Frontal cortex (tissue), 4 donors: ENCODE data around the gene EPHB1. TPM values are rescaled to one million over a fixed set of nuclear protein-coding genes. Genes with fewer than 3 reads are reported as not detected.

Experiments used
- DNase-seq, 2 donors: peaks; one replicate each; pipeline ENCODE4 v3.0.0; 2012; ENCODE audit warnings: low spot score in 2 of 2
- FAIRE-seq: peaks from 2 replicates; lab custom pipeline; 2012; peaks lifted over from hg19 to GRCh38; lab: Jason Lieb, UNC
- total RNA-seq: library from RNA; depleted of rRNA; stranded (reverse); fragments of >200 nt; gene quantifications from one replicate; pipeline ENCODE4 v1.2.3, GENCODE V29; 2014
- donor health status: control.
- donor health status: control.
- donor health status: control.

The EPHB1 gene
- total RNA-seq, 1 donor from 2014 or later = 16.7 TPM

DNA sequence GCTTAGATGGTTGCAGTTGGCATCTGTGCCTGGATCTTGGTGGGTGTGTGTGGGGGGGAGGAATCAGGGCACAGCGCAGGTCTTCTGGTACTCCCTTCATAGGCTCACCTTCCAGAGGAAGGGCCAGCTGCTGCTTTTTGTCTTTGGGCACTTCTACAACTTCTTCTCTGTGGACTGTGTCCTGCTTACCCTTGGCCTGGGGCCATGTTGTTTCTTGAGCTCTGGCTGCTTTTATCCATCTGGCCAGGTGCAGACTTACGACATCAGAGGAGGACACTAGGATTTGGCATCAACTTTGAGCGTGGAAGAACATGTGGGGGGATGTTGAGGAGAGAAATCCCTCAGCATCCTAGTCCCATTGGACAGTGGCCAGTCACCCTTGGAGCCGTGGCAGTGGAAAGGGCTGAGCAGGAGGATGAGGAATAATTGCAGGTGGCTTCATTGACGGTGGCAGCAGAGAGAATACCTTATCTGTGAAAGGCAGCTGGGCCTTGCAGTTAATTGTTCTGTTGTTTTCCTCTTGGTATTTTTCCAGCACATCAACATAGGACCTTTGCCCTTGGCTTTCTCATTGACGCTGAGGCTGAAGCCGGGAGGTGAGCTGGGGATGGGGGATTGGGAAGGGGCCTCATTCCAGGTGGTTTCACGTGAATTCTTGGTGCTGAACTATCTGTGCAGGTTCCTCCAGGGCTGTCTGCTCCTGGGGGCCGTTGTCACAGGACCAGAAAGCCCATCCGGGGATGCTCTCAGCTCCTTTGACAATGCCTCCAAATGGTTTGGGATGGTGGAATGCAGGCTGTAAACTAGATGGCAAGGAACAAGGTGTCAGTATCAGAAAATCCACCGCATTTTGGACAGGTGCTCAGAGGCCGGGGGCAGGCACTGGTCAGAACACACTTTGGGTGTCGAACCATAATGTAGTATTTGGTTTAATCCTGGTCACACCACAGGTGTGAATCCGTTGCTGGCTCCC, 9.7 kb downstream of the EPHB1 start:
- DNase-seq (no peak), FAIRE-seq (no peak)

DNA sequence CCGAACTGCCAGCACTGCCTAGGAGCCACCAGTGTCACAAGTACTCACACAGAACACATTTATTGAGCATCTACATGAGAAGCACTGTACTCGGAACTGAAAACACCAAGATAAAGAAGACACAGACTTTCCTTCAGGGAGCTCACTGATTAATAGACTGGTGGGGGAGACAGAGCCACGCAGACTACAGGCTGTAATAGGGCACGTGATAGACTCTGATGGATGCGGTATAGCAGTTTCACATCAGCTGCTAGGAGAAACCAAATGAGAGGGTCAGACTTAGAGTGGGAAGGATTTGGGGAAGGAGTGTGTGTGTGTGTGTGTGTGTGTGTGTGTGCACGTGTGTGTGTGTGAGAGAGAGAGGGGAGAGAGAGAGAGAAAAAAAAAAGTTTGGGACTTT, 12.1 kb downstream of the EPHB1 start:
- FAIRE-seq = no peak
- no peak for DNase-seq

- no peak for DNase-seq
- no peak for FAIRE-seq
Observed at GRCh38 chr3:134808835-134809234, 13.8 kb downstream of the EPHB1 start.

GRCh38 chr3:134809427-134810051, 14.5 kb downstream of the EPHB1 start:
- no peak for DNase-seq
- no peak for FAIRE-seq

DNA sequence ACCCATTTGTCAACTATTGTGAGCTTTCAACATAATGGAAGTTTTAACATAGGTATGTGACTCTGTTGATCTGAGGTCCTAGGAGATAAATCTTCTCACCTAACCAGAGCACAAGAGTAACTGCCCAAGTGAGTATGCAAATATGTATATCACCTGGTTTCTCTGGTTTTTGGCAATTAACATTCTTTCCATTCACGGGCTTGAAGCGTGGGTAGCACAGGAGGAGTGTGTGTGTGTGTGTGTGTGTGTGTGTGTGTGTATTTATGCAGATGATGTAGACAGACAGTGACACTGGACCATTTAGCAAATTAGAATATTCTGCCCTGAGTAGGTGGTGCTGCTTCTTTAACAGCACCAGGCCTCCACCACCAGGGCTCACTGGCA, 15.0 kb downstream of the EPHB1 start:
- no peak for DNase-seq
- no peak for FAIRE-seq

DNA sequence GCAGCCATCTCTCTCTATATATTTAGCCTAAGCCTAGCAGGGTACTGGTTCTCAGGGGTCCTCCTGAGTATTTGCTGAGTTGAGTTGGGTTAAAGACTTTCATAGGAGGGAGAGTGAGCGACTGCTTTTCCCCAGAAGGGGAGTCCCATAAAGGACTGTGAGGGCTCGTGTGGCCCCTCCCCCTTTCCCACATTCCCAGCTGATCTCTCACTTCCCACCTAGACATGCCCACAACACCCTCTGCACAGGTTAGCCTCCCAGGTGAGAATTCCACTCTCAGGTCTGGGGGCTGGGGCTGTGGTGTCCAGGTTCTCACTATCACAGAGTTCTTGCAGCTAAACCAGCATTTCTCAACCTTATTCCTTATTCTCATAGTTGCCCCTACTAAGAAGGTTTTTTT, 15.8 kb downstream of the EPHB1 start:
- DNase-seq = no peak
- no peak for FAIRE-seq

- FAIRE-seq = no peak
- DNase-seq = no peak
Observed at GRCh38 chr3:134813618-134814017, 18.6 kb downstream of the EPHB1 start.

GRCh38 chr3:134815519-134815918, 20.5 kb downstream of the EPHB1 start:
- FAIRE-seq = no peak
- DNase-seq = no peak

GRCh38 chr3:134816623-134817022, 21.6 kb downstream of the EPHB1 start:
- no peak for DNase-seq
- FAIRE-seq = no peak

DNA sequence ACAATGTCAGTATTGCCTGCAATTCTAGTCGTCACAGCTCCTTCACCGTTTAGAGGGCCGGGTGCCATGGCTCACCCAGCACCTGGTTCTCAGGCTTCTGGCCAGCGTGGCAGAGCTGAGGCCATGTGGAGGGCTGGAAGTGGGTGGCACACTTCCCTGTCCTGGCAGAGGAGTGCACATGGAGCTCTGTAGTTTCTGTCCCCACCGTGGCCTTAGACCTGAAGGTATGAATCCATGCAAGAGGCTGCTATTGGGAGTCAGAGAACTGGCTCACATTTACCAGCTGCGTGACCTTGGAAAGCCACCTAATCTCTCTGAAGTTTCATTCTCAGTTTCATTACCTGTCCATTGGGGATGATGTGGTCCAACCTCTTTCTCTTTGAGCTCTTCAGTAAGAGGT, 22.2 kb downstream of the EPHB1 start:
- no peak for FAIRE-seq

GRCh38 chr3:134820994-134821393, 25.9 kb downstream of the EPHB1 start:
- no peak for FAIRE-seq

More for the DNA sequence above, 22.2 kb downstream of the EPHB1 start:
- no peak for DNase-seq

GRCh38 chr3:134822090-134822489, 27.0 kb downstream of the EPHB1 start:
- FAIRE-seq = no peak
- DNase-seq = no peak

More at GRCh38 chr3:134820994-134821393, 25.9 kb downstream of the EPHB1 start:
- DNase-seq = no peak

DNA sequence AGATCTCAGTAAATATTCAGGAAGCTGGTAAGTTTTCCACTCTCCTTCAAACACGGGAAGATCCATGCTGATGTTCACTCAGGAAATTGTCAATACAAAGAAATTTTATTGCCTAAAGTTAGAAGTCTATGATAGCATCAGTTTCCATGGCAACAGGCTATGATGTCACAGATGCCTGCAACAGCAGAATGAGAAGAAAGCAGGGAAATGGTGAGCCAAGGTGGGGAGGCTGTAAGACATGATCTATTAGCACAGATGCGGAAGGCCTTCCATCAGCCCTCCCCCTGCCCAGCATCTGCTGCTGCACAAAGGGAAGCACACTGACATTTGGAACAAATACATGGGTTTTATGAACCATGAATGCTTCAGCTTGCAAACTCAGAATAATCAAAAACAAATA, 28.6 kb downstream of the EPHB1 start:
- DNase-seq = no peak
- no peak for FAIRE-seq

GRCh38 chr3:134824791-134825190, 29.7 kb downstream of the EPHB1 start:
- FAIRE-seq = no peak

DNA sequence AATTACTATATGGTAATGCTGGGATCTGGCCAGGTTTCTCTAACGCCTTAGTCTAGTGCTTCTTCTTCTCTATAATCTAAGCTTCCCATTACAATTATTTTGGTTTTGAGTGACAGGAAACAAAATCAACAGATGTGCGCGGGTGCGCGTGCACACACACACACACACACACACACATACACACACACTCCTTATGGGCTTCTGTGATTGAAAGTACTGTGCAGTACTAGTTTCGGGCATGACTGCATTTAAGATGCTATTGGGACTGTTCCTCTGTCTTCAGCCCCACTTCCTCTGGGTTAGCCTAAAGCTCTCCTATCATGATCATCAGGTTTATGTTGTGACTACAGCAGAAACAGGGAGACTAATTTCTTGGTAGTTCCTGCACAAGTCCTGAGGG, 32.2 kb downstream of the EPHB1 start:
- DNase-seq (no peak), FAIRE-seq (no peak)

More at GRCh38 chr3:134824791-134825190, 29.7 kb downstream of the EPHB1 start:
- no peak for DNase-seq

- FAIRE-seq (no peak), DNase-seq (no peak)
Observed at GRCh38 chr3:134829721-134830120, 34.7 kb downstream of the EPHB1 start.

- DNase-seq = no peak
- no peak for FAIRE-seq
Observed at GRCh38 chr3:134832585-134832984, 37.5 kb downstream of the EPHB1 start.

- DNase-seq (no peak), FAIRE-seq (no peak)
Observed at GRCh38 chr3:134833453-134834163, 38.5 kb downstream of the EPHB1 start.

GRCh38 chr3:134836921-134837320, 41.9 kb downstream of the EPHB1 start:
- DNase-seq = no peak
- FAIRE-seq = no peak

DNA sequence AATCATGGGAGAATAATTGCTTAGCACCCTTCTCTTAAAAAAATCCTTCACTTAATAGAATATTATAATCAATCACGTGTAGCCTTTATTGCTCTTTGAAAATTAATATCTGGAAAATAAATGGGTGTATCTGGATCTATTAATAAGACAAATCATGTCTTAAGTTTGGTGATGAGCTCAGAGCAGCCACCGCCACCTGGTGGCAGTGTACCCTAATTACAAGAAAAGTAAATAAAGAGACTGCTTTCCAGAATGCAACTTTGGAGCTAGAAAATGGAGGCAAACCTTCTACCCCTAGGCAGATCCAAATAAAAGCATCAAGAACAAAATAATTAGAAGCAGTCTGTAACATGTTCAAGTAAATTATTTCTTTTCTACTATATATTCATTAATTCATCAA, 43.5 kb downstream of the EPHB1 start:
- DNase-seq (no peak), FAIRE-seq (no peak)

DNA sequence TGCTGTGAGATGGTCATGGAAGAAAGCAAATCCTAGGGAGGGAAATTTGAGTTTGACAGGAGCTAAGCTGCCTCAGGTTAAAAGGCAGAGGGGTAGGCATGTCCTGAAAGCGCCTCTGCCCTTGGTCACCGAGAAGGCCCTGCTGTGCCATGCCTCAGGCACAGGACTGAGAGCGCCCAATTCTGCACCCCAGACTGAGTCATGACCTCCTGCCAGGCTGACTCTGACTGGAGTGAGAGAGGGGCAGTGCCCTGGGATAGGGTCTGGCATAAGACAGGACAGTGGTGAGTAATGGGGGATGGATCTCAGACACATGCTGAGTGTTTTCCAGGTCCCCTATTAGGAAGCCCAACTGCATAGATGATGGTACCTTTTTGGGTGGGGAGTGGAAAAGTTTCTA, 44.4 kb downstream of the EPHB1 start:
- no peak for FAIRE-seq
- DNase-seq = no peak
